PC-3 (cell line): ENCODE measurements around the gene PREB.

Source experiments
- EZH2phosphoT487 ChIP-seq: fragments of 300-600 bp; sonication (generic); IDR thresholded peaks from 2 replicates; pipeline ENCODE4 v1.6.1; 2018; ENCODE audit warnings: mild to moderate bottlenecking, antibody characterized with exemption, low read length, borderline replicate concordance
- TF ChIP-seq, protein P1 (sequence below): fragments of 300-600 bp; sonication (generic); conservative IDR thresholded peaks from 2 replicates; pipeline ENCODE4 v1.5.1; 2017; ENCODE audit warnings: antibody characterized with exemption, low read depth, mild to moderate bottlenecking, low read length

DNA sequence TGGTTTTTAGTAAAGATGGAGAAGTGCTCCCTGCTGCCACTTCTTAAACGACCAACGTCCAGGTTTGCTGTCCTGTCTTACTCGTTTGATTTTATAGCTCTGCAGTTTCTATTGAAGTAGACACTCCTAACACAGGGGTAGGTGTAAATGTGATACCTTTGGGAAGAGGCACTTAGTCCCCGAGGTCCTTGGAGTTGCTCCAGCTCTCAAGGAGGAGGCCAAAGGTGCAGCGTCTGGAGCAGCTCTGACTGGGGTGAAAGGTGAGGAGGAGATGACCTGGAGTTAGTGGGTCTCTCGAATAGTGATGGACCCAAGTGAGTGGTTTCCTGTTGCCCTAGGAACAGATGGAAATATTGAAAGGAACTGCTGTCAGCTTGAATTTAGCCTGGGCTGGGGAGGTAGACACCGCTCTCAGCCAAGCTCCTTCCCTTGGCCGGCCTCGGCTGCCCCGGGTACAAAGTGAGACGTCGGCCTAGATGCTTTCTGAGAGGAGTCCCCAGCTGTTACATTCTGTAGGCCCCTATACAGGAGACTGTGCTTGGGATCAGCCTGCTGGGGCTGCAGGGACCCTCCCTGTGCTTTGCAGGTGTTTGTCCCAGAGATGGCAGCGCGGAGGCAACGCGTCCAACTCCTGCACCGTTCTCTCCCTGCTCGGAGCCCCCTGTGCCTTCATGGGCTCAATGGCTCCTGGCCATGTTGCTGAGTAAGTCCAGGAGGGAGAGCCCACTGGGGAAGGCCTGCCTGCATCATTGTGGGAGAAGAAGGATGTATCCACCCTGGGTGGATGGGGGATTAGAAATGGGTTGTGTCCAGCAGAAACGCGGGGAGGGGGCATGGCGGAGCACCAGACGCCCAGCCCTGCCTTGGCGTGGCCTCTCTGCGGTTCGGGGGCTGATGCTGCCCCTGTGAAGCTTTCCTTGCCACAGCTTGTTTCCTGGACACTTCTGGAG is 42.4 kb downstream of the PREB start:
- TF ChIP-seq, protein P1, sequence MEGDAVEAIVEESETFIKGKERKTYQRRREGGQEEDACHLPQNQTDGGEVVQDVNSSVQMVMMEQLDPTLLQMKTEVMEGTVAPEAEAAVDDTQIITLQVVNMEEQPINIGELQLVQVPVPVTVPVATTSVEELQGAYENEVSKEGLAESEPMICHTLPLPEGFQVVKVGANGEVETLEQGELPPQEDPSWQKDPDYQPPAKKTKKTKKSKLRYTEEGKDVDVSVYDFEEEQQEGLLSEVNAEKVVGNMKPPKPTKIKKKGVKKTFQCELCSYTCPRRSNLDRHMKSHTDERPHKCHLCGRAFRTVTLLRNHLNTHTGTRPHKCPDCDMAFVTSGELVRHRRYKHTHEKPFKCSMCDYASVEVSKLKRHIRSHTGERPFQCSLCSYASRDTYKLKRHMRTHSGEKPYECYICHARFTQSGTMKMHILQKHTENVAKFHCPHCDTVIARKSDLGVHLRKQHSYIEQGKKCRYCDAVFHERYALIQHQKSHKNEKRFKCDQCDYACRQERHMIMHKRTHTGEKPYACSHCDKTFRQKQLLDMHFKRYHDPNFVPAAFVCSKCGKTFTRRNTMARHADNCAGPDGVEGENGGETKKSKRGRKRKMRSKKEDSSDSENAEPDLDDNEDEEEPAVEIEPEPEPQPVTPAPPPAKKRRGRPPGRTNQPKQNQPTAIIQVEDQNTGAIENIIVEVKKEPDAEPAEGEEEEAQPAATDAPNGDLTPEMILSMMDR: no peak
- TF ChIP-seq EZH2phosphoT487: no peak
